GM19328 (cell line): ENCODE data around the gene PPP2R5C.
"Not testable (repeated sequence)": the region's sequence is repeated elsewhere in the genome, so short reads cannot be mapped to it uniquely, and the experiment has no call there.

ENCODE experiments used
- ATAC-seq: cut with Tn5 transposase; IDR thresholded peaks from one replicate; pipeline ENCODE4 v1.9.1; 2021; ENCODE audit warnings: mild to moderate bottlenecking, moderate library complexity; ENCODE audit not compliant: unreplicated experiment

Gene PPP2R5C

DNA sequence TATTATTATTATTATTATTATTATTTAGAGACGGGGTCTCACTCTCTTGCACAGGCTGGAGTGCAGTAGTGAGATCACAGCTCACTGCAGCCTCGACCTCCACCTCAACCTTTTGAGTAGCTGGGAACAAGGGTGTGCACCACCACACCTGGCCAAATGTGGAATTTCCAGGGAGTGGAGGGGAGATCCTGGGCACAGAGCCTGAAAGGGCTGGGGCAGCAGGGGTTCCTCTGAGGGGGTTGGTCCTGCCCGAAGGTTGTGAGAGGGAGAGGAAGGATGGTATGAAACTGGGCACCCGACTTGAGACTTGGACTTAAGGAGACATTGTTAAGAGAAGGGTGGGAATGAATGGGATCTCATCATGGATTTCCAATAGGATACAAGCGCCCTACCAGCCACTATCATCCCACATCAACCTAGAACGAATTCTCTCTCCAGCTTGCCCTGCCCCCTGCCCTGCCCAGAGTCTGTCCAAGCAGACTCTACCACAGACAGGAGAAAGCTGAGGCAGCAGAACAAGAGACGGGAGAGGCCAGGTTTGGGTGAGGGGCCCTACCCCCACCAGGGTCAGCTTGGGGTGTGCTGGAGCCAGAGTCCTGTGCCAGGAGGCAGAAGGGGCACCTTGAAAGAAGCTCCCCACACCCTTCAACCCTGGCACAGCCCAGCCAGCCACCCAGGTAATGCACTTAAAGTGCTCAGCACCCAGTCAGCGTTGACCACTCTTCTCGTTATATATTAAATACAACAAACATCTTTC is 200.4 kb downstream of the PPP2R5C start:
- no peak for ATAC-seq

DNA sequence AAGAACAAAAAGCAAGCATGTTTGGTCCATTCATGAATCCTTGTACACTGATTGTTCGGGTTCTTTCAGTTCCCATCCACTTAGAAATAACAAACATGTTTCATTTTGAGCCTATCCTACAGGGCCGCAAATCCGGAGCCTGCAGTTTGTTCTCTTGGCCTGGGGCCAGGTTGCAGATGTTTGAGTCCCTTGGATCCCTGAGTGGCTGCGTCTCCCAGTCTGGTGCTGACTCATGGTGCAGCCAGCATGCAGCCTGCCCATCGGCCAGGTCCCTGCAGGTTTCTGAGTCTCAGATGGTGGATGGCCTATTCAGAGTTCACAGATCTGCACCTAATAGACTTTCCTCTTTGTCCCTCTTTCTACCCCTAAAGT is 201.0 kb downstream of the PPP2R5C start:
- no peak for ATAC-seq

DNA sequence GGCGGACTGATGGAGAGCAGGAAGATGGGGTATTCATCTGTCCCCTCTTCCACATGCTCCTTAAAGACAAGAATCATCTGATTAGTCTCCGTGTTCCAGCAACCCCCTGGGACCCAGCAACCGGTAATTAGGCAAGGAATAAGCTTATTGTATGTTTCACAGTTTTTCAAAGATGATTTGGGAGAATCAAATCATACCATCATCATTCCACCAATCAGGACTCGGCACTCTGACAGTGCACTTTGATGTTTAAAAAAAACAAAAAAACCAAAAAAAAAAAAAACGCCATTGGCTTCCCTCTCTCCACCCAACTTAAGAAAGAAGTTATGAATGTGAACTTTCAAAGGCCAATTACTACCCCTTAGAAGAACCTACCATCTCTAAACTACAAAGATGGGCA is 201.5 kb downstream of the PPP2R5C start:
- no peak for ATAC-seq

DNA sequence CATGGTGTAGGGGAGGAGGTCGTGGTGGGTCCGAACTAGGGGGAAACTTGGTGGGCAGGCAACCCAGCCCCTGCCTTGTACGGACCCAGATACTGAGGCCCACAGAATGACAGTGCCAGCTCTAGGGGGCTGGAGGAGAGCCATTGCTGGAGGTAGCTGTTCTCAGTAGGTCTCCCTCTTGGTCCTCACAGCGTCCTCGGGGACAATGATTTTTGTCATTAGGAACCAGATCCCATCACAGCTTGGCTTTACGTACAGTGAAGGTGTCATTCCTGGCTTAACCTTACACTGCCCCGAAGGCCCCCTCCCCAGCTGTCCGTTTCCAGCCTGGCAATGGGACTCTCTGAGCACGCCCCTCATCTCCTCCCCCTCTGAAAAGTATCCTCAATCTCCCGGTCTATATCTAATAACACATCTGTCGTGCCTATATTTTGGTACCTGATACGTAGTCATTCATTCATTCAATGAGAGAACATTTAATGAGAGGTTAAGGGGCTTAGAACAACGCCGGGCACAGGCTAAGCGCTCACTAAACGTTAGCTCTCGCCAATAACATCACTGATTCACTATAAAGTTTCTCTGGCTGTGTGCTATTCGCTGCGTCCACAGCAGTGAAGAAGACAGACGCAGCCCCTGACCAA is 202.3 kb downstream of the PPP2R5C start:
- no peak for ATAC-seq

DNA sequence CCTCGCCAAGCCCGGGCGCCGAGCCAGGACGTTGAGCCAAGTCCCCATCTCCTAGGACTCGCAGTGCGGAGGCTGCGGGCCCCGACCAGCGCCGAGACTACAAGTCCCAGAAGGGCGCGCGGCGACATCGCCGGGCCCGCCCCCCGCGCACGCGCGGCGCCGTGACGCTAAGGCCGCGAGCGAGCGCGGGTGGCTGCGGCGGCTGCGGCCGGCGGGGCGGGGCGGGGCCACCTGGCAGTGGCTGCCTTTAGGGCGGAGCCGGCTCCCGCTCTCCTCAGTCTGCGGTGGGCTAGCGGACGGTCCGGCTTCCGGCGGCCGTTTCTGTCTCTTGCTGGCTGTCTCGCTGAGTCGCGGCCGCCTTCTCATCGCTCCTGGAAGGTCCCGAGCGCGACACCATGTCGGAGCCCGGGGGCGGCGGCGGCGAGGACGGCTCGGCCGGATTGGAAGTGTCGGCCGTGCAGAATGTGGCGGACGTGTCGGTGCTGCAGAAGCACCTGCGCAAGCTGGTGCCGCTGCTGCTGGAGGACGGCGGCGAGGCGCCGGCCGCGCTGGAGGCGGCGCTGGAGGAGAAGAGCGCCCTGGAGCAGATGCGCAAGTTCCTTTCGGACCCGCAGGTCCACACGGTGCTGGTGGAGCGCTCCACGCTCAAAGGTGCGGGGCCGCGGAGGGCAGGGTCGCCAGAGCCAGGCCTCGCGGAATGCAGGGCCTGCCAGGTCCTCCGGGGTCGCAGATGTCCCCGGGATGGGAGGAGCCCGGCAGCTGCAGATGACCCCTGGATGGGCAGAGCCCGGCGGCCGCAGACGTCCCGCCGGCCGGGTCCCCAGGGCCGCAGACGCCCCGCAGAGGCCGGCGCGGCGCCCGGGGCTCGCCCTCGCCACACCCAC is 203.0 kb downstream of the PPP2R5C start, which contains the start of gene DYNC1H1:
Gene DYNC1H1 (plus strand): TSS at position 277 of the 884 bp plus-strand sequence. CDS start 119 bp downstream, at position 396.
- peak; percentile 77 for ATAC-seq

DNA sequence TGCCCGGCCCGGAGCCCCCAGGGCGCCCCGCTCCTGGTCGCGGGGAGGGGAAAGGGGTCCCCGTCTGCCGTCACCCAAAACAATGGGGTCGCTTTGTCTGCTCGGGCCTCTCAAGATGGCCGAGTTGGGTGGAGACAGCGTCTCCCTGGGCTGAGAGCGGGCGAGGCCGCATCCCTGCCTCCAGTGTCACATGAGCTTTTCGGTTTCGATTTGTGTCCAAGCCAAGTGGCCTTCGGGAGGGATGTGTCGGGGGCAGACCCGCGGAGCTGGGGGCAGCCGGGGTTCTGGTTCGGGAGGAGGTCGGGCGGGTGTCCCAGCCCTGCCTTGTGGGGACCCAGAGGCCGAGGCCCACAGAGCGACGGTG is 203.7 kb downstream of the PPP2R5C start:
- peak; percentile 34 for ATAC-seq

DNA sequence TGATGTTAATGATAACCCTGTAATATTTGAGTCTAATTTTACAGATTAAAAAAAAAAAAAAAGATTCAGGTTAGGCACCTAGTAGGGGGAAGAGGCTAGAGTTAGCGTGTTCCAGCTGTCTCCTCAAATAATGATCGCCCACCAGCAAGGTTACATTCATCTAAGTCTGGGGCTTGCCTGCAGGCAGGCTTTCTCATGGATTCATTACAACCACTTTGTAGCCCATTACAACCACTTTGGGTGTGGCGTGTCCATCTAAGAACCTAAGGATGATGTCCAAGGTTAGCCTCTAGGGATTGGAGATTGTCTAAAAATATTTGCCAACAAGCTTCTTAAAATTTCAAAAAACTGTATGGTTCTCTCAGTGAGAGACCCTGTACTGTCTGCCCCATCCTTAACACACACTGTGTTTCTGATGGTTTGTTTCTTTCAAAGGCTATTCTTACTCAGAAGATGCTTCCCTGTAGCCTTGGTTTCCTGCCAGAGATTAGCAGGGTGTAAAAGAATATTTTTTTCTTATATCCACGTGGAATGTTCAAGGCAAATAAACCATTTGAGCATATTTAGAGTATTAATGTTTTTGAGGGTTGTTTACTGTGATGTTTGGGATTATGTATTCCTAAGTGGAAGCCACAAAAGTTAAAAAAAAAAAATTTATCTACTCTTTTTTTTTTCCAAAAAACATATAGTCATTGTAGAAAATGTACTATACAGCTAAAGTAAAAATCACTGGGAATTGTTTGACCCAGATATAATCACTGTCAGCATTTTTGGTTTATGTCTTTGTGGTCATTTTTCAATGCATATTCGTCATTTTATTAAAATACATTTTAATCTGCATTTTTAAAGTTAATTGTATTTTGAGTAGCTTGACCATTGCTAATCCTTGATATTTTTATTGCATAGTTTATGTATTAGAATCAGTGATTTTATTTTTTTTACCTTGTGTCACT is 204.5 kb downstream of the PPP2R5C start:
- no peak for ATAC-seq

DNA sequence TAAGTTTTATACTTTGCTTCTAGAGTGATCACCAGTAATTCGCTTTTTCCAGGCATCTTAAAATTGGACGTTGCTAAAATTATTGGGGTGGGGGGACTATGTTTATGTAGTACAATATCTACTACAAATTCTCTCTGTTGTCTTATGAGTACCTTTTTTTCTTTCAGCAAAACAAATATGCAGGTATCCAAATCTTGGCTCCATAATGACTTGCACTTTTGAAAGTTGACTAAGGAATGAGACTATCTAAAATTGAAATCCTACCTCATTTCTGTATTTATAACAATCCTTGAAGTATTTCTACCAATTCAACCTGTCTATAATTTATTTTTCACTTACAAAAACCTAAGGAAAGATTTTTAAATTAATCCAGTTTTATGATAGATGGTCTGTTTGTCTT is 205.2 kb downstream of the PPP2R5C start:
- no peak for ATAC-seq

DNA sequence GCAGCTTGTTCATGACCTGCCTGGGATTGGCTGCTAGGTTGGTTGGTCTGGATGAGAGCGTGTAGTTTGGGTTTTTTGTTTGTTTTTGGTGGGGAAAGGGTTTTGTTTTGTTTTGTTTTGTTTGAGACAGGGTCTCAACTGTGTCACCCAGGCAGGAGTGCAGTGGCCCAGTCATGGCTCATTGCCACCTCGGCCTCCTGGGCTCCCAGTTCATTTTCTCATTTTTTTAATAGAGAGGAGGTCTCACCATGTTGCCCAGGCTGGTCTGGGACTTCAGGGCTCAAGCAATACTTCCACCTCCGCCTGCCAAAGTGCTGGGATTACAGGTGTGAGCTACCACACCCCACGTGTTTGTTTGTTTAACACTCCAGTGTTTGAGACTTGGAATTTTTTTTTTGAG is 206.7 kb downstream of the PPP2R5C start:
- no peak for ATAC-seq

DNA sequence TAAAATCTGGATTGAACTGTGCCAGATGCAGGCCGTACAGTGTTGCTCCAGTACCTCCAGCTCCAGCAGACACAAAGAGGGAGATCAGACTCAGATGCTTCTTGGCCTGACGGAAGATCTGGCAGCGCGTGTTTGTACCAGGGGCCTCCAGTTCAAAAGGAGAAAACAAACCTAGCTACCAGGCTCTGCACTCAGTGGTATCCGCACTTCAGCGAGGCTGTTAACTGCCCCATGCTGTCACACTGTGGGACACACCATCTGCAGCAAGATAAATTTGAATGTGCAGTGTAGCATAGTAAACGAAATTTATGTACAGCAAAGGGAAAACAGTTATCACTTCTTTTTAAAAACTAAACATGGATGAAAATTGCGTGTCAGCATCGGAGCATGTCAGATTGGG is 208.0 kb downstream of the PPP2R5C start:
- ATAC-seq: no peak

DNA sequence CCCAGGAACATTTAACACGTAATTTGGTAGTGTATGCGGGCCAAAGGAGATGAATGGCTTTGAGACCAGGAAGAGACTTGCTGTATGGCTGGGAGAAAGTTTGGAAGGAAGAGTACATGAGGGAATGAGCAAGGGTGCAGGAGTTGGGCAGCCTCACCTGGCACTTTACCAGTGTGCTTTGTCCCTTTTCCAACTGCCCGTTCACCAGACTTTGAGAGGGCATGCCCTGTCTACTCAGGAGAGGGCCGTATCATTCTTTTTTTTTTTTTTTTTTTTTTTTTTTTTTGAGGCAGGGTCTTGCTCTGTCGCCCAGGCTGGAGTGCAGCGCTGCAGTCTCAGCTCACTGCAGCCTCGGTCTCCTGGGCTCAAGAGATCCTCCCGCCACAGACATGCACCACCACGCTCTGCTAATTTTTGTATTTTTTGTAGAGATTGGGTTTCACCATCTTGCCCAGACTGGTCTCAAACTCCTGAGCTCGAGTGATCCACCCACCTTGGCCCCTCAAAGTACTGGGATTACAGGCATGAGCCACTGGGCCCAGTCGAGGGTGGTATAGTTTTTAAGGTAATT is 209.4 kb downstream of the PPP2R5C start:
- ATAC-seq: no peak

DNA sequence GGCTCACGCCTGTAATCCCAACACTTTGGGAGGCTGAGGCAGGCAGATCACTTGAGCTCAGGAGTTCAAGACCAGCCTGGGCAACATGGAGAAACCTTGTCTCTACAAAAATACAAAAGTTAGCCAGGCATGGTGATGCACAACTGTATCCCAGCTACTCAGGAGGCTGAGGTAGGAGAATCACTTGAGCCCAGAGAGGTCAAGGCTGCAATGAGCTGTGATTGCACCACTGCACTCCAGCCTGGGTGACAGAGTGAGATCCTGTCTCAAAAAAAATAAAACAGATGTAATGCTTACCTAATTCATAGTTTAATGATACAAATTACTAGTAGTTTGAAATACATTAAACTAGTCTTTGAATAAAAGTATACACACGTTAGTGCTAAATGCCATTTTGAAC is 209.9 kb downstream of the PPP2R5C start:
- not testable (repeated sequence) for ATAC-seq

DNA sequence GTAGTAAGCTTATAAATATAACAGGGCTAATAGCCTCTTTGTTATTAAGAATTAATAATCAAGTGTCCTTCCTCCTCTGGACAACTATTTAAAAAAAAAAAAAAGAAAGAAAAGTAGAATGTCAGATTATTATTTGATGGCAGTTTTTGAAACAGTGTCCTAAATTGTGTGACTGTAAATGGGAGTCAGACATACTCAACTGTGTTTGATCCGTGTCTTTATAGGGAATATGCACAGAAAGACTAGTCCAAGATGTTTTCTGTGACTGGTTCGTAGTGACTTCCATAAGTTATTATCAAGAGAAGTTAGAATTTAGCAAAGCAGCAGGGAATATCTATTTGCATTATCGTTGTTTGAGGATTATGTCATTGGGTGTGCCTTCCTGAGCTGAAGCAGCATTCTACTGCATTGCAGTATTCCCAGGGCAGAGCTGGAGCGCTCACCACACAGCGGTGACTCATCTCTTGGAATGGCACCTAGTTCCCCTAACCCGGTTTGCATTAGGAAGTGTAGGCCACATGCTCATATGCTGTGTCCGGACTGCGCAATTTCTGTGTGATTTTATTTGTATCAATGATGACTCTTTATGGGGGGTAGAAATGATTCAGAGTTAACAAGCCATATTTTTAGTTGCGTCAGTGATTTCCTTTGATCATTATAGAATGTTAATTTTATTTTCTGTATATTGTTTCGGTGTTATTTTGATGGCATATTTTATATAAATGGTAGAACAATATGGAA is 210.8 kb downstream of the PPP2R5C start:
- ATAC-seq: no peak

DNA sequence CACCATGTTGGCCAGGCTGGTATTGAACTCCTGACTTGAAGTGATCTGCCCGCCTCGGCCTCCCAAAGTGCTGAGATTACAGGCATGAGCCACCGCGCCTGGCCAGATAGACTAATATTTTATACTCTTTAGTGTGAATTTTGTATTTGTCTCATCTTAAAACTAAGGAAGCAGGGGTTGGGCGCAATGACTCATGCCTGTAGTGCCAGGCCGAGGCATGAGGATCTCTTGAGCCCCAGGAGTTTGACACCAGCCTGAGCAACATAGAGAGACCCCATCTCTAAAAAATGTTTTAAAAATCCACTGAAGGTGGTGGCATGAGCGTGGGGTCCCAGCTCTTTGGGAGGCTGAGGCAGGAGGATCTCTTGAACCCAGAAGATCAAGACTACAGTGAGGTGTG is 211.8 kb downstream of the PPP2R5C start:
- no peak for ATAC-seq

DNA sequence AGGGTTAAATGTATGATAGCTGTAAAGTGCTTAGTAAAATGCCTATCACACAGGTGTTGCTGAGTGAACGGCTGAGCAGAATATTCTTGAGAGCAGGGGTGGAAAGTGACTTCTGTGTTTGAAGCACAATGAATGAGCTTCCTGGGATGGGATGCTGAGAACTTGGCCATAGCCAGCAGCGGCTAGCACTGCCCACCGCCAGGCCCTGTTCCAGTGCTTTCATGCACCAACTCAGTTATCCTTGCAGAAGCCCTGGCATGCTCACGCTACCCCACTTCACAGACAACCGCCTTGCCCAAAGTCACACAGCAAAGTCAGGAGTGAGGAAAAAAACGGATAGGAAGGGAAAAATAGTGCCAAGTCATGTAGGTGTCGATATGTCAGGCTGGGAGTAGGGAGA is 213.7 kb downstream of the PPP2R5C start:
- no peak for ATAC-seq
